Measurements from ENCODE around the gene RGS6. TPM values are rescaled to one million over a fixed set of nuclear protein-coding genes. Genes with fewer than 3 reads are reported as not detected.
A peak's percentile ranks its signal among the peaks of the same experiment; 100 is the strongest.

Gene RGS6
- total RNA-seq, 1 donor from 2014 or later: 0.24 TPM

DNA sequence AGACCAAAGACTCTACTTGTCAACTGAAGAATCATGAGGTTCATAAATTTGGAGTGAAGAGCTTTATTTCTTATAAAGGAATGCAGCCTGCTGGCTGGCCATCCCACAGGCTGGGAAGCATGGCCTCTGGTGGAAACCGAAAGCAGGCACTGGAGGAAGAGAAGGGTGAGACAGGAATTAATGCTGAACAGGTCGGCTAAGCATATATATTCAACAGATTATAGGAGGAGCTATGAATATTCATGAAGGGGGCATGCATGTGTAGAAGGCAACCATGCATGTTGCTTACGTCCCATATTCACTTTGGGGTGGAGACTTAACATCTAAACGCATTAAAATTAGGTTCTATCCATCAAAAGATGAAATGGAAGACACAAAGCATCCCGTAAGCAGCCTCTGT, 20.6 kb upstream of the RGS6 start:
- H3K4me3 Mint-ChIP-seq (ENCODE audit: unreplicated experiment): no peak overlapping the region

DNA sequence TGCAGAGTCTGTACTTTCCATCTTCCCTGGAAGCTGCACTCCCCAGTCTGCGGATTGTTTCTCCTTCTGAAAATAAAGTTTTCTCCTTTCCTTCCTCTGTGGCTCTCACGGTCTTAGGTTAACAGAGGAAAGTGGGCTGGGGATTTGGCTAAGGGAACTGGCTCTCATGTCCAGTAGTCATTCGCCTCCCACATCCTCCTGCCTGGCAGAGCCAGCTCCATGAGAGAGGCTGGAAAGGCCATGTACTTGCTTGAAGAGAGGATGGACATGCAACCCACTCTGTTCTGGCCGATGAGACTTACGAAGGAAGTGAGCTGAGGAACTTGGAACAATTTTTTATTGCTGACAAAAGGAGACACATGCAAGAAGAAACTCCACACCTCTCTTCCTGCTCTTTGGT, 18.9 kb upstream of the RGS6 start:
- Mint-ChIP-seq H3K36me3 (ENCODE audit: unreplicated experiment) (no peaks in the 10 kb centered on the region), H3K27ac (ENCODE audit: unreplicated experiment) (no peak overlapping the region), H3K9me3 (ENCODE audit: unreplicated experiment) (no peaks in the 10 kb centered on the region), H3K4me1 (ENCODE audit: unreplicated experiment) (no peaks in the 10 kb centered on the region), H3K27me3 (ENCODE audit: unreplicated experiment) (no peaks in the 10 kb centered on the region), H3K4me3 (ENCODE audit: unreplicated experiment) (no peak overlapping the region)
- DNase-seq (ENCODE audit: extremely low spot score, unreplicated experiment): no peak
- TF ChIP-seq, protein P1, sequence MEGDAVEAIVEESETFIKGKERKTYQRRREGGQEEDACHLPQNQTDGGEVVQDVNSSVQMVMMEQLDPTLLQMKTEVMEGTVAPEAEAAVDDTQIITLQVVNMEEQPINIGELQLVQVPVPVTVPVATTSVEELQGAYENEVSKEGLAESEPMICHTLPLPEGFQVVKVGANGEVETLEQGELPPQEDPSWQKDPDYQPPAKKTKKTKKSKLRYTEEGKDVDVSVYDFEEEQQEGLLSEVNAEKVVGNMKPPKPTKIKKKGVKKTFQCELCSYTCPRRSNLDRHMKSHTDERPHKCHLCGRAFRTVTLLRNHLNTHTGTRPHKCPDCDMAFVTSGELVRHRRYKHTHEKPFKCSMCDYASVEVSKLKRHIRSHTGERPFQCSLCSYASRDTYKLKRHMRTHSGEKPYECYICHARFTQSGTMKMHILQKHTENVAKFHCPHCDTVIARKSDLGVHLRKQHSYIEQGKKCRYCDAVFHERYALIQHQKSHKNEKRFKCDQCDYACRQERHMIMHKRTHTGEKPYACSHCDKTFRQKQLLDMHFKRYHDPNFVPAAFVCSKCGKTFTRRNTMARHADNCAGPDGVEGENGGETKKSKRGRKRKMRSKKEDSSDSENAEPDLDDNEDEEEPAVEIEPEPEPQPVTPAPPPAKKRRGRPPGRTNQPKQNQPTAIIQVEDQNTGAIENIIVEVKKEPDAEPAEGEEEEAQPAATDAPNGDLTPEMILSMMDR (IDR thresholded peaks at IDR 0.05): no peak

More for the DNA sequence above, 20.6 kb upstream of the RGS6 start:
- Mint-ChIP-seq H3K4me1 (ENCODE audit: unreplicated experiment) (no peaks in the 10 kb centered on the region), H3K9me3 (ENCODE audit: unreplicated experiment) (no peaks in the 10 kb centered on the region), H3K36me3 (ENCODE audit: unreplicated experiment) (no peaks in the 10 kb centered on the region), H3K27ac (ENCODE audit: unreplicated experiment) (no peak overlapping the region), H3K27me3 (ENCODE audit: unreplicated experiment) (no peaks in the 10 kb centered on the region)
- DNase-seq (ENCODE audit: extremely low spot score, unreplicated experiment): no peak
- TF ChIP-seq, protein P1 (IDR thresholded peaks at IDR 0.05): no peak

GRCh38 chr14:71918955-71919354, 13.3 kb upstream of the RGS6 start:
- no peaks in the 10 kb centered on the region for H3K27me3 Mint-ChIP-seq (ENCODE audit: unreplicated experiment)
- no peaks in the 10 kb centered on the region for H3K4me1 Mint-ChIP-seq (ENCODE audit: unreplicated experiment)
- H3K9me3 Mint-ChIP-seq (ENCODE audit: unreplicated experiment): peaks cover 7% of the 10 kb centered on the region
- H3K4me3 Mint-ChIP-seq (ENCODE audit: unreplicated experiment): no peak overlapping the region
- DNase-seq (ENCODE audit: extremely low spot score, unreplicated experiment): no peak
- H3K36me3 Mint-ChIP-seq (ENCODE audit: unreplicated experiment): no peaks in the 10 kb centered on the region
- no peak overlapping the region for H3K27ac Mint-ChIP-seq (ENCODE audit: unreplicated experiment)
- TF ChIP-seq, protein P1 (IDR thresholded peaks at IDR 0.05): no peak

- TF ChIP-seq, protein P1 (IDR thresholded peaks at IDR 0.05): no peak
- Mint-ChIP-seq H3K27me3 (ENCODE audit: unreplicated experiment) (peaks cover 2% of the 10 kb centered on the region), H3K4me3 (ENCODE audit: unreplicated experiment) (no peak overlapping the region)
Measured at GRCh38 chr14:71923513-71923912, 8.7 kb upstream of the RGS6 start.

DNA sequence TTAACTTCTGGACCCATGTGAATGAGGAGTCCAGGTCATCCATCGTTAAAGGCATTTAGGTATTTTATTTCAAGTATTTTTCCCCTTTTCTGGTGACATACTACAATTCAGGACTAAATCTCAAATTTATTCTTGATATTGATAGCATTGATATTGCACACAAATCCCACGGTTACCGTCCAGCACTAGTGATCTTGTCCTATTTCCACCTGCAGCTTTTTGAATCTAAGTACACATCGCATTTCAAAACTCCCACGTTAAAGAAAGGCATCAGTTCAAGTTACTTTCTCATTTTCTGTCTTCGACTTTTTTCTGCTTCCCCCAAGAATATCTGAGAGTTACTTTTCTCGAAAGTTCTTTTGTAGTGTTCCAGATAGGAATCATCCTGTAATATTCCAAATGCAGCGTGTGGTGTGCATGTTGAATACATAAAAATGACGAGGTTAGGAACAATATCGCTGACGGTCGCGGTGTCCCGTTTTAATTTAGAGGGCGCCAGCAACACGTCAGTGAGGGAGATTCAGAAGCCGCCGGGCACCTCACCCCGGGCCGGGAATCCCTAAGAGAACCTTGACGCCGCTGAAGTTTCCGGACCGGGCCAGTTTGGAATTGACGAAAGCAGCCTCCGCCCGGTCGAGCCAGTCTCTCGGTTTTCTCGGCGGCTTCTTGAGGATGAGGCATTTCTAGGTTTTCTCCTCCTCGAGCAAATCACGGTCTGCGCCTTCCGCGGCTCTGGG, 569 bp upstream of the RGS6 start:
- H3K27ac Mint-ChIP-seq (ENCODE audit: unreplicated experiment): no peak overlapping the region
- no peaks in the 10 kb centered on the region for H3K9me3 Mint-ChIP-seq (ENCODE audit: unreplicated experiment)
- peak overlapping the region; percentile 2 for H3K4me3 Mint-ChIP-seq (ENCODE audit: unreplicated experiment)
- TF ChIP-seq, protein P1 (IDR thresholded peaks at IDR 0.05): no peak
- peaks cover 6% of the 10 kb centered on the region for H3K4me1 Mint-ChIP-seq (ENCODE audit: unreplicated experiment)
- H3K36me3 Mint-ChIP-seq (ENCODE audit: unreplicated experiment): no peaks in the 10 kb centered on the region
- peaks cover 44% of the 10 kb centered on the region for H3K27me3 Mint-ChIP-seq (ENCODE audit: unreplicated experiment)
- DNase-seq (ENCODE audit: extremely low spot score, unreplicated experiment): no peak

More at GRCh38 chr14:71923513-71923912, 8.7 kb upstream of the RGS6 start:
- Mint-ChIP-seq H3K27ac (ENCODE audit: unreplicated experiment) (no peak overlapping the region), H3K4me1 (ENCODE audit: unreplicated experiment) (no peaks in the 10 kb centered on the region), H3K36me3 (ENCODE audit: unreplicated experiment) (no peaks in the 10 kb centered on the region), H3K9me3 (ENCODE audit: unreplicated experiment) (peaks cover 12% of the 10 kb centered on the region)
- DNase-seq (ENCODE audit: extremely low spot score, unreplicated experiment): no peak

All from osteocyte (in vitro differentiated cells).